ENCODE measurements around the gene BAG5. TPM values are rescaled to one million over a fixed set of nuclear protein-coding genes. Genes with fewer than 3 reads are reported as not detected.
A peak's percentile ranks its signal among the peaks of the same experiment; 100 is the strongest.

The BAG5 gene
- total and polyA plus RNA-seq, 8 donors = 22.7 to 32.1 (median 25.9) TPM

DNA sequence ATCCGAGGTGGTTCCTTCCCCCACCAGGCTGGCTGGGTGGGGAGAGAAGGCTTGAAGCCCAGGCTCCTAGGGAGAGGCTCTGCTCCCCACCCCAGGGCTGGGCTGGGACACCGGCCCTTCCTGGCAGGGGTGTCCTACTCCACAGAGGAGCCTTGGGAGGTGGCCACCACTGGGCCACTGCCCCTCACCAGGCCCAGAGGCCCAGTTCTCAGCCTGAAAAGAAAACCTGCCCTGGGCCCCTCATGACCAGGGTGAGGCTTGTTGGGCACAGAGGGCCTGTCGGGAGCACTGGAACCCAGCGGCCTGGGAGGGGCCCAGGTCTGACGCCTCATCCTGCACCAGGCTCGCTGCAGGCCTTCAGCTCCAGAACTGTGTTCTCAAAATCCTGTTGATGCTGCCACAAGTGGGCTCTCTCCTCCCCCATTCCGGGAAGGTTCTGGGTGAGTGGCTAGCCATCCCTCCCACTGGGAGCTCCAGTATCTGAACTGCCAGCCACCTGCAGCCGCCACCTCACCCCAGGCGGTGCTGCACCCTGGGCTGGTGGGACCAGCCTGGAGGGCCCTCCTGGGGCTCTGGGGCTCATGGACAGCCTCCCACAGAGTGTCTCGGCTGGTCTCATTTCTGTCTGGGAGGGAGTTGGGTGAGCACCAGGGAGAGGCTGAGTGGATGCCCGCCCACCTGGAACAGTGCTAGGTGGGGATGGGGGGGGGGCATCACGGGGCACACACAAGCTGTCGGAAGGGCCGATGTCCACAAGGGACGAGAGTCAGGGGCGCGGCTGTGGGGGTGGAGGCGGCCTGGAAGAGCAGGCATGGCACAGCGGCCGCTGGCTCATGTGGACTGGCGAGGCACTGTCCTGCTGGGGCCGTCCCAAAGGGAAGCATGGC, 11.8 kb downstream of the BAG5 start:
- no peak for ATAC-seq
- no peaks in the 10 kb centered on the region for H3K27me3 ChIP-seq
- no peak overlapping the region for H3K27ac ChIP-seq
- TF ChIP-seq, protein P1, sequence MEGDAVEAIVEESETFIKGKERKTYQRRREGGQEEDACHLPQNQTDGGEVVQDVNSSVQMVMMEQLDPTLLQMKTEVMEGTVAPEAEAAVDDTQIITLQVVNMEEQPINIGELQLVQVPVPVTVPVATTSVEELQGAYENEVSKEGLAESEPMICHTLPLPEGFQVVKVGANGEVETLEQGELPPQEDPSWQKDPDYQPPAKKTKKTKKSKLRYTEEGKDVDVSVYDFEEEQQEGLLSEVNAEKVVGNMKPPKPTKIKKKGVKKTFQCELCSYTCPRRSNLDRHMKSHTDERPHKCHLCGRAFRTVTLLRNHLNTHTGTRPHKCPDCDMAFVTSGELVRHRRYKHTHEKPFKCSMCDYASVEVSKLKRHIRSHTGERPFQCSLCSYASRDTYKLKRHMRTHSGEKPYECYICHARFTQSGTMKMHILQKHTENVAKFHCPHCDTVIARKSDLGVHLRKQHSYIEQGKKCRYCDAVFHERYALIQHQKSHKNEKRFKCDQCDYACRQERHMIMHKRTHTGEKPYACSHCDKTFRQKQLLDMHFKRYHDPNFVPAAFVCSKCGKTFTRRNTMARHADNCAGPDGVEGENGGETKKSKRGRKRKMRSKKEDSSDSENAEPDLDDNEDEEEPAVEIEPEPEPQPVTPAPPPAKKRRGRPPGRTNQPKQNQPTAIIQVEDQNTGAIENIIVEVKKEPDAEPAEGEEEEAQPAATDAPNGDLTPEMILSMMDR (IDR thresholded peaks at IDR 0.05) = no peak
- H3K4me3 ChIP-seq = peak overlapping the region in 1 of 2 donors; percentile 9
- DNase-seq = peak in 1 of 4 donors; percentile 77
- peaks cover 0 to 6% of the 10 kb centered on the region in 2 donors for H3K36me3 ChIP-seq
- H3K9me3 ChIP-seq = no peaks in the 10 kb centered on the region
- peaks cover 11 to 19% of the 10 kb centered on the region in 2 donors for H3K4me1 ChIP-seq
- intact Hi-C loops (cut with DNase I) = no loop called here

GRCh38 chr14:103549361-103550311, 12.8 kb downstream of the BAG5 start:
- DNase-seq = peak in 1 of 4 donors; percentile 75
- intact Hi-C loops (cut with DNase I) = no loop called here
- H3K9me3 ChIP-seq = no peaks in the 10 kb centered on the region
- TF ChIP-seq, protein P1 (IDR thresholded peaks at IDR 0.05) = no peak
- no peak for ATAC-seq
- H3K27ac ChIP-seq = no peak overlapping the region
- H3K4me3 ChIP-seq = no peak overlapping the region
- no peaks in the 10 kb centered on the region for H3K27me3 ChIP-seq
- peaks cover 0 to 2% of the 10 kb centered on the region in 2 donors for H3K36me3 ChIP-seq
- H3K4me1 ChIP-seq = peaks cover 11 to 19% of the 10 kb centered on the region in 2 donors

- no peak overlapping the region for H3K4me3 ChIP-seq
- peak in 1 of 4 donors; percentile 69 for DNase-seq
- no peak for ATAC-seq
- no peak overlapping the region for H3K27ac ChIP-seq
- H3K36me3 ChIP-seq = no peaks in the 10 kb centered on the region
- H3K9me3 ChIP-seq = no peaks in the 10 kb centered on the region
- no peaks in the 10 kb centered on the region for H3K27me3 ChIP-seq
- H3K4me1 ChIP-seq = peaks cover 19 to 23% of the 10 kb centered on the region in 2 donors
- intact Hi-C loops (cut with DNase I) = no loop called here
- TF ChIP-seq, protein P1 (IDR thresholded peaks at IDR 0.05) = no peak
Observed at GRCh38 chr14:103548463-103549351, 13.8 kb downstream of the BAG5 start.

DNA sequence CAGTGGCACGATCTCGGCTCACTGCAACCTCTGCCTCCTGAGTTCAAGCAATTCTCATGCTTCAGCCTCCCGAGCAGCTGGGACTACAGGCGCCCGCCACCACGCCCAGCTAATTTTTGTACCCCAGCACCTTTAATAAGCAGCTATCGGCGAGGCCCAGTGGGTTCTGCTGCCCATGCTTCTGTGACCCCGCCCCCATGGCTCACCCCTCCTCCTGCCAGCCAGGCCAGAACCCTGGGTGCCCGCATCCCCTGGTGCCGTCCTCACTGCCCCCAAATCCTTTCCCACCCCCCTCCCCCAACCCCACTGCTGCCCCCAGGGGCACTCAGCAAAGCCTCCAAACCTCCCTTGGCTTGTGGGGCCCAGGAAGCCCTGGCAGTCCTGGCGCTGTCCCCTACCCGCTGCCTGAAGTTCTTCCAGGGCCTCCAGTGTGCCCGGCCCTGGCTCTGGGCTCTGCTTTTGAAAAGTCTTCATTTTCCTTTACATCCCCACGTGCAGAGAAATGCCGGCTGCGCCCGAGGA, 14.5 kb downstream of the BAG5 start:
- Histone ChIP-seq H3K27ac (no peak overlapping the region), H3K36me3 (no peaks in the 10 kb centered on the region), H3K4me1 (peaks cover 19 to 26% of the 10 kb centered on the region in 2 donors), H3K27me3 (no peaks in the 10 kb centered on the region), H3K4me3 (no peak overlapping the region), H3K9me3 (no peaks in the 10 kb centered on the region)
- TF ChIP-seq, protein P1 (IDR thresholded peaks at IDR 0.05) = no peak
- ATAC-seq (no peak), DNase-seq (peak in 1 of 4 donors; percentile 65)
- intact Hi-C loops (cut with DNase I) = no loop called here
